A673 (cell line): ENCODE data around the gene GPR82.

Experiments used
- EZH2 ChIP-seq: fragments of 200-600 bp; sonication (generic); IDR thresholded peaks from 2 replicates; pipeline ENCODE4 v1.6.1; 2017; ENCODE audit warnings: borderline replicate concordance, low read depth, mild to moderate bottlenecking, mixed read lengths, antibody characterized with exemption, low read length; ENCODE audit not compliant: poor library complexity, severe bottlenecking
- TF ChIP-seq, protein P1 (sequence below): fragments of 300-800, 200-600 bp; sonication (generic); conservative IDR thresholded peaks from 2 replicates; pipeline ENCODE4 v1.5.1; 2017; ENCODE audit warnings: low read depth, mild to moderate bottlenecking, antibody characterized with exemption, low read length, moderate library complexity, mixed read lengths

DNA sequence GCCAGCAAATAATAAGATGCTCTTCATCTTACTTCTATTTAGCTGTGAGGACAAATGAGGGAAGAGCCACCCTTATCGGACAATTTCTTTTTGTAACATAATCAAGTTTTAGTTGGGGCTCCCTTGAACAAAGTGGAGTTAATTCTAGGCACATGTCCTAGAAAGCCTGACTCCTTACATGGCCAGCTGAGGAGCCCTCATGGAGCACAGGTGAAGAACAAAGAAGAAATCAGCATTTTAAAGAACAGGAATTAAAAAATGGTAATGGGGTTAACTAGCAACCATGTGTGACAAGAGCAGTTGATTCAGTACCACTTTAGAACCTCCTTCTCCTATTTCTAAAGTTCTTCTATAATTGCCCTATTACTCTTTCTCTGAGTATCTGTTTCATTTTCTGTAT lies 15.9 kb downstream of the GPR82 start:
- TF ChIP-seq, protein P1, sequence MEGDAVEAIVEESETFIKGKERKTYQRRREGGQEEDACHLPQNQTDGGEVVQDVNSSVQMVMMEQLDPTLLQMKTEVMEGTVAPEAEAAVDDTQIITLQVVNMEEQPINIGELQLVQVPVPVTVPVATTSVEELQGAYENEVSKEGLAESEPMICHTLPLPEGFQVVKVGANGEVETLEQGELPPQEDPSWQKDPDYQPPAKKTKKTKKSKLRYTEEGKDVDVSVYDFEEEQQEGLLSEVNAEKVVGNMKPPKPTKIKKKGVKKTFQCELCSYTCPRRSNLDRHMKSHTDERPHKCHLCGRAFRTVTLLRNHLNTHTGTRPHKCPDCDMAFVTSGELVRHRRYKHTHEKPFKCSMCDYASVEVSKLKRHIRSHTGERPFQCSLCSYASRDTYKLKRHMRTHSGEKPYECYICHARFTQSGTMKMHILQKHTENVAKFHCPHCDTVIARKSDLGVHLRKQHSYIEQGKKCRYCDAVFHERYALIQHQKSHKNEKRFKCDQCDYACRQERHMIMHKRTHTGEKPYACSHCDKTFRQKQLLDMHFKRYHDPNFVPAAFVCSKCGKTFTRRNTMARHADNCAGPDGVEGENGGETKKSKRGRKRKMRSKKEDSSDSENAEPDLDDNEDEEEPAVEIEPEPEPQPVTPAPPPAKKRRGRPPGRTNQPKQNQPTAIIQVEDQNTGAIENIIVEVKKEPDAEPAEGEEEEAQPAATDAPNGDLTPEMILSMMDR, result no peak
- no peak for TF ChIP-seq EZH2
